SIG-M5 treated with dmso at 0.1 percent for 504 hours (cell line): ENCODE measurements around the gene PDGFRB.
A peak's percentile ranks its signal among the peaks of the same experiment; 100 is the strongest.

ENCODE experiments used
- DNase-seq: peaks from one replicate; lab custom pipeline; 2025; ENCODE audit not compliant: unreplicated experiment; lab: John Stamatoyannopoulos, UW

PDGFRB gene

GRCh38 chr5:150133581-150134197, 22.0 kb downstream of the PDGFRB start:
- no peak for DNase-seq

GRCh38 chr5:150132740-150133139, 22.9 kb downstream of the PDGFRB start:
- no peak for DNase-seq

- DNase-seq: peak; percentile 68
Observed at GRCh38 chr5:150131978-150132694, 23.5 kb downstream of the PDGFRB start.

- DNase-seq: no peak
Observed at GRCh38 chr5:150131461-150131860, 24.2 kb downstream of the PDGFRB start.

- DNase-seq: no peak
Observed at GRCh38 chr5:150130493-150130922, 25.1 kb downstream of the PDGFRB start.

- DNase-seq: peak; percentile 82
Observed at GRCh38 chr5:150129813-150130492, 25.7 kb downstream of the PDGFRB start.

GRCh38 chr5:150129454-150129812, 26.2 kb downstream of the PDGFRB start:
- DNase-seq: no peak

GRCh38 chr5:150126921-150127265, 28.8 kb downstream of the PDGFRB start:
- DNase-seq: no peak

- DNase-seq: no peak
Observed at GRCh38 chr5:150126199-150126920, 29.3 kb downstream of the PDGFRB start.

- no peak for DNase-seq
Observed at GRCh38 chr5:150125334-150125733, 30.3 kb downstream of the PDGFRB start.

GRCh38 chr5:150124596-150124995, 31.0 kb downstream of the PDGFRB start:
- DNase-seq: no peak

- DNase-seq: peak; percentile 51
Observed at GRCh38 chr5:150124111-150124557, 31.5 kb downstream of the PDGFRB start.

- DNase-seq: peak; percentile 13
Observed at GRCh38 chr5:150123542-150123941, 32.1 kb downstream of the PDGFRB start.

GRCh38 chr5:150122536-150123481, 32.8 kb downstream of the PDGFRB start:
- DNase-seq: no peak

GRCh38 chr5:150122158-150122510, 33.5 kb downstream of the PDGFRB start:
- DNase-seq: peak; percentile 70

- DNase-seq: no peak
Observed at GRCh38 chr5:150121448-150122157, 34.0 kb downstream of the PDGFRB start.

- DNase-seq: no peak
Observed at GRCh38 chr5:150120617-150121447, 34.8 kb downstream of the PDGFRB start.

- DNase-seq: no peak
Observed at GRCh38 chr5:150120062-150120441, 35.6 kb downstream of the PDGFRB start.

- no peak for DNase-seq
Observed at GRCh38 chr5:150119421-150120061, 36.1 kb downstream of the PDGFRB start.
